ENCODE measurements around the gene MUSTN1. TPM values are rescaled to one million over a fixed set of nuclear protein-coding genes. Genes with fewer than 3 reads are reported as not detected.

MUSTN1 gene
- total RNA-seq, 2 donors from 2014 or later = 3.2 to 4.2 TPM

GRCh38 chr3:52838561-52839267, 3.9 kb upstream of the MUSTN1 start:
- H3K4me3 ChIP-seq (ENCODE audit: low read length) = peak overlapping the region; percentile 23
- H3K36me3 ChIP-seq (ENCODE audit: control insufficient read depth, insufficient read depth, low read length) = no peaks in the 10 kb centered on the region
- Mint-ChIP-seq H3K4me3 (no peak overlapping the region), H3K9me3 (no peaks in the 10 kb centered on the region), H3K27ac (peak overlapping the region; percentile 87), H3K27me3 (ENCODE audit: insufficient read depth) (no peaks in the 10 kb centered on the region), H3K36me3 (ENCODE audit: low read depth) (peaks cover 4% of the 10 kb centered on the region), H3K4me1 (peaks cover 19% of the 10 kb centered on the region)
- no peak for DNase-seq
- peaks cover 10% of the 10 kb centered on the region for H3K4me1 ChIP-seq (ENCODE audit: control insufficient read depth, insufficient read depth, low read length)
- no peaks in the 10 kb centered on the region for H3K9me3 ChIP-seq (ENCODE audit: control insufficient read depth, low read length)
- no peak for TF ChIP-seq CTCF (conservative IDR thresholded peaks at IDR 0.05)
- WGBS, 2 experiments (ENCODE audit: insufficient coverage in 1 of 2, insufficient read length in 1 of 2) = 90 to 92% methylated on average over 6 to 8 of the region's 8 CpGs
- no peaks in the 10 kb centered on the region for H3K27me3 ChIP-seq (ENCODE audit: control insufficient read depth, insufficient read depth, low read length, poor library complexity, severe bottlenecking)
- no peak overlapping the region for H3K9ac ChIP-seq (ENCODE audit: extremely low read depth, low read length, poor library complexity, severe bottlenecking)
- H3K27ac ChIP-seq (ENCODE audit: low read depth, low read length) = peak overlapping the region; percentile 63

- 88 to 100% methylated on average over 2 to 4 of the region's 4 CpGs for WGBS, 2 experiments (ENCODE audit: insufficient coverage in 1 of 2, insufficient read length in 1 of 2)
- no peak overlapping the region for H3K4me3 ChIP-seq (ENCODE audit: low read length)
- no peak overlapping the region for H3K27ac ChIP-seq (ENCODE audit: low read depth, low read length)
- peak overlapping the region; percentile 44 for H3K27ac Mint-ChIP-seq
- no peaks in the 10 kb centered on the region for H3K27me3 Mint-ChIP-seq (ENCODE audit: insufficient read depth)
- no peaks in the 10 kb centered on the region for H3K9me3 Mint-ChIP-seq
- peaks cover 4% of the 10 kb centered on the region for H3K36me3 Mint-ChIP-seq (ENCODE audit: low read depth)
- H3K36me3 ChIP-seq (ENCODE audit: control insufficient read depth, insufficient read depth, low read length) = no peaks in the 10 kb centered on the region
- no peak overlapping the region for H3K4me3 Mint-ChIP-seq
- no peak overlapping the region for H3K9ac ChIP-seq (ENCODE audit: extremely low read depth, low read length, poor library complexity, severe bottlenecking)
- H3K9me3 ChIP-seq (ENCODE audit: control insufficient read depth, low read length) = no peaks in the 10 kb centered on the region
- H3K4me1 Mint-ChIP-seq = peaks cover 19% of the 10 kb centered on the region
- DNase-seq = no peak
- no peak for TF ChIP-seq CTCF (conservative IDR thresholded peaks at IDR 0.05)
- H3K4me1 ChIP-seq (ENCODE audit: control insufficient read depth, insufficient read depth, low read length) = peaks cover 10% of the 10 kb centered on the region
- no peaks in the 10 kb centered on the region for H3K27me3 ChIP-seq (ENCODE audit: control insufficient read depth, insufficient read depth, low read length, poor library complexity, severe bottlenecking)
Observed at GRCh38 chr3:52836986-52837385, 2.2 kb upstream of the MUSTN1 start.

- Histone ChIP-seq H3K9ac (ENCODE audit: extremely low read depth, low read length, poor library complexity, severe bottlenecking) (no peak overlapping the region), H3K27me3 (ENCODE audit: control insufficient read depth, insufficient read depth, low read length, poor library complexity, severe bottlenecking) (no peaks in the 10 kb centered on the region), H3K9me3 (ENCODE audit: control insufficient read depth, low read length) (no peaks in the 10 kb centered on the region), H3K36me3 (ENCODE audit: control insufficient read depth, insufficient read depth, low read length) (no peaks in the 10 kb centered on the region), H3K27ac (ENCODE audit: low read depth, low read length) (no peak overlapping the region), H3K4me1 (ENCODE audit: control insufficient read depth, insufficient read depth, low read length) (peaks cover 10% of the 10 kb centered on the region), H3K4me3 (ENCODE audit: low read length) (no peak overlapping the region)
- no peak overlapping the region for H3K4me3 Mint-ChIP-seq
- 91 to 100% methylated on average over 4 to 5 of the region's 5 CpGs for WGBS, 2 experiments (ENCODE audit: insufficient coverage in 1 of 2, insufficient read length in 1 of 2)
- peak overlapping the region; percentile 44 for H3K27ac Mint-ChIP-seq
- no peak for TF ChIP-seq CTCF (conservative IDR thresholded peaks at IDR 0.05)
- DNase-seq = no peak
- H3K36me3 Mint-ChIP-seq (ENCODE audit: low read depth) = peaks cover 4% of the 10 kb centered on the region
- H3K9me3 Mint-ChIP-seq = no peaks in the 10 kb centered on the region
- no peaks in the 10 kb centered on the region for H3K27me3 Mint-ChIP-seq (ENCODE audit: insufficient read depth)
- H3K4me1 Mint-ChIP-seq = peaks cover 19% of the 10 kb centered on the region
Observed at GRCh38 chr3:52836471-52836845, 1.6 kb upstream of the MUSTN1 start.
